Fibroblast of skin of right biceps (primary cell): ENCODE data around the gene CDT1.
"Not testable (repeated sequence)": the region's sequence is repeated elsewhere in the genome, so short reads cannot be mapped to it uniquely, and the experiment has no call there.

Experiments
- DNase-seq: peaks from one replicate; pipeline ENCODE4 v3.0.0-alpha.2; 2013

CDT1 gene

GRCh38 chr16:88769617-88770460 lies 33.8 kb upstream of the CDT1 start:
- no peak for DNase-seq

GRCh38 chr16:88770461-88771293 lies 32.9 kb upstream of the CDT1 start:
- peak; percentile 82 for DNase-seq

GRCh38 chr16:88771294-88771772 lies 32.3 kb upstream of the CDT1 start:
- no peak for DNase-seq

GRCh38 chr16:88771781-88772180 lies 31.8 kb upstream of the CDT1 start:
- not testable (repeated sequence) for DNase-seq

- peak; percentile 96 for DNase-seq
Measured at GRCh38 chr16:88772871-88773811, 30.4 kb upstream of the CDT1 start.

- peak; percentile 71 for DNase-seq
Measured at GRCh38 chr16:88773812-88774291, 29.7 kb upstream of the CDT1 start.

- no peak for DNase-seq
Measured at GRCh38 chr16:88774544-88775393, 28.8 kb upstream of the CDT1 start.

GRCh38 chr16:88775825-88776224 lies 27.8 kb upstream of the CDT1 start:
- DNase-seq, result no peak

GRCh38 chr16:88777471-88778270 lies 25.9 kb upstream of the CDT1 start:
- no peak for DNase-seq

GRCh38 chr16:88778271-88778525 lies 25.4 kb upstream of the CDT1 start:
- no peak for DNase-seq

- no peak for DNase-seq
Measured at GRCh38 chr16:88778541-88779065, 25.0 kb upstream of the CDT1 start.

GRCh38 chr16:88779406-88780141 lies 24.0 kb upstream of the CDT1 start:
- no peak for DNase-seq

- DNase-seq, result no peak
Measured at GRCh38 chr16:88780142-88781062, 23.2 kb upstream of the CDT1 start.

GRCh38 chr16:88781140-88782077 lies 22.2 kb upstream of the CDT1 start:
- DNase-seq, result no peak

- DNase-seq, result peak; percentile 78
Measured at GRCh38 chr16:88782454-88783390, 20.9 kb upstream of the CDT1 start.

- DNase-seq, result no peak
Measured at GRCh38 chr16:88783391-88784073, 20.1 kb upstream of the CDT1 start.
